B cell (primary cell): Measurements from ENCODE around the gene CRIM1. TPM values are rescaled to one million over a fixed set of nuclear protein-coding genes. Genes with fewer than 3 reads are reported as not detected.

ENCODE experiments used
- ATAC-seq: fragments of 200-7000 bp; cut with Tn5 transposase; one replicate; pipeline ENCODE4 v1.10.0; 2021; ENCODE audit warnings: low read depth, mild to moderate bottlenecking, moderate number of reproducible peaks, moderate library complexity
- CTCF ChIA-PET: fragments of 350-600 bp; sonication (Branson Sonifier 250); formaldehyde crosslinking; loops from one replicate; lab custom pipeline; 2021; ENCODE audit warnings: antibody characterized with exemption, inconsistent platforms; lab: Charles Lee
- POLR2A ChIA-PET: fragments of 350-600 bp; sonication (Branson Sonifier 250); formaldehyde crosslinking; loops from one replicate; lab custom pipeline; 2021; ENCODE audit warnings: antibody characterized with exemption; lab: Charles Lee
- DNase-seq: peaks from one replicate; pipeline ENCODE4 v3.0.0; 2013
- H2AFZ ChIP-seq: 2 replicates; pipeline ENCODE4 v1.6.1; 2012; ENCODE audit warnings: mild to moderate bottlenecking, low read depth, low read length; ENCODE audit not compliant: insufficient read depth, poor library complexity, severe bottlenecking
- H3K27ac ChIP-seq, 2 donors: 1 replicate in 1 of 2; 2 replicates in 1 of 2; pipeline ENCODE4 v1.5.1; 2012 to 2013; ENCODE audit warnings: low read length in 2 of 2, mild to moderate bottlenecking in 2 of 2, moderate library complexity in 1 of 2
- H3K27me3 ChIP-seq, 4 experiments: fragments of 200-600 bp in 1 of 4; sonication (generic) in 1 of 4; replicated peaks in 1 of 4; 1 replicate in 2 of 4; 2 replicates in 2 of 4; pipeline versions ENCODE4 v1.6.1 to v1.7.0; 2013 to 2016; ENCODE audit warnings: low read length in 3 of 4, mild to moderate bottlenecking in 2 of 4, mixed read lengths in 1 of 4, moderate library complexity in 1 of 4; ENCODE audit not compliant: insufficient read depth in 4 of 4, control insufficient read depth in 3 of 4; ENCODE audit errors: control extremely low read depth in 1 of 4
- H3K36me3 ChIP-seq, 2 experiments: replicated peaks in 1 of 2; 1 replicate in 1 of 2; 2 replicates in 1 of 2; pipeline versions ENCODE4 v1.6.1 to v1.7.1; 2013; ENCODE audit warnings: low read length in 1 of 2; ENCODE audit not compliant: insufficient read depth in 2 of 2, control insufficient read depth in 1 of 2; ENCODE audit errors: control extremely low read depth in 1 of 2, extremely low read depth in 1 of 2
- H3K4me1 ChIP-seq, 2 donors: fragments of 200-600 bp in 1 of 2; sonication (generic) in 1 of 2; 1 replicate in 1 of 2; 2 replicates in 1 of 2; pipeline versions ENCODE4 v1.5.1 to v1.6.1; 2013 to 2017; ENCODE audit warnings: low read length in 2 of 2; ENCODE audit not compliant: control insufficient read depth in 2 of 2, insufficient read depth in 2 of 2
- H3K4me2 ChIP-seq: replicated peaks from 2 replicates; pipeline ENCODE3; 2012; ENCODE audit warnings: mild to moderate bottlenecking, low read depth, low read length; ENCODE audit not compliant: poor library complexity, severe bottlenecking
- H3K4me3 ChIP-seq, 5 experiments: fragments of 200-600 bp in 1 of 5; sonication (generic) in 1 of 5; 1 replicate in 3 of 5; 2 replicates in 2 of 5; pipeline versions ENCODE4 v1.5.1 to v1.7.0; 2011 to 2016; ENCODE audit warnings: low read length in 4 of 5, mild to moderate bottlenecking in 4 of 5, low read depth in 2 of 5, control low read depth in 1 of 5, moderate library complexity in 1 of 5; ENCODE audit not compliant: insufficient read depth in 1 of 5; ENCODE audit errors: control extremely low read depth in 1 of 5, extremely low read depth in 1 of 5
- H3K79me2 ChIP-seq: fragments of 200-600 bp; sonication (generic); one replicate; pipeline ENCODE4 v1.6.0; 2016; ENCODE audit warnings: low read length; ENCODE audit not compliant: control insufficient read depth, insufficient read depth
- H3K9ac ChIP-seq: fragments of 200-600 bp; sonication (generic); 2 replicates; pipeline ENCODE4 v1.6.1; 2017; ENCODE audit warnings: mild to moderate bottlenecking, low read length, moderate library complexity
- H3K9me3 ChIP-seq, 3 donors: one replicate each; pipeline versions ENCODE4 v1.6.1 to v1.7.1; 2013; ENCODE audit warnings: low read length in 2 of 3; ENCODE audit not compliant: control insufficient read depth in 2 of 3, insufficient read depth in 1 of 3; ENCODE audit errors: control extremely low read depth in 1 of 3
- H4K20me1 ChIP-seq: 2 replicates; pipeline ENCODE4 v1.6.0; 2012; ENCODE audit warnings: mild to moderate bottlenecking, low read length; ENCODE audit not compliant: insufficient read depth, control insufficient read depth, poor library complexity, severe bottlenecking
- H3K27ac Mint-ChIP-seq: one replicate; pipeline ENCODE4 v1.8.0; 2021; ENCODE audit warnings: mixed read lengths
- H3K27me3 Mint-ChIP-seq: one replicate; pipeline ENCODE4 v1.8.0; 2021; ENCODE audit warnings: mixed read lengths
- H3K4me1 Mint-ChIP-seq: one replicate; pipeline ENCODE4 v1.8.0; 2021; ENCODE audit warnings: mixed read lengths
- H3K4me3 Mint-ChIP-seq: one replicate; pipeline ENCODE4 v1.8.0; 2021; ENCODE audit warnings: mixed read lengths
- H3K9me3 Mint-ChIP-seq: one replicate; pipeline ENCODE4 v1.8.0; 2022; ENCODE audit warnings: mixed read lengths; ENCODE audit not compliant: insufficient read depth
- EZH2 ChIP-seq: IDR thresholded peaks from 2 replicates; pipeline ENCODE4 v1.6.1; 2012; ENCODE audit warnings: borderline replicate concordance, low read depth, mild to moderate bottlenecking, moderate library complexity, low read length; ENCODE audit not compliant: insufficient read depth, poor library complexity, severe bottlenecking
- WGBS: methylation state at CpG from one replicate; pipeline ENCODE4 v1.1.5; 2013; ENCODE audit warnings: missing lambda C conversion rate; ENCODE audit not compliant: insufficient coverage; 5-methylcytosine and 5-hydroxymethylcytosine counted together
- intact Hi-C: fragments of 100-400 bp; cut with micrococcal nuclease; formaldehyde crosslinking; loops from one replicate; pipeline ENCODE4 v1.10.0; 2022
- polyA plus RNA-seq: library from polyadenylated mRNA; depleted of rRNA; stranded (reverse); fragments of >200 nt; gene quantifications from 2 replicates; pipeline ENCODE4 v1.2.3, GENCODE V29; 2012
- total RNA-seq, 2 donors: library from RNA; stranded (reverse); fragments of 120-200 nt in 1 of 2; gene quantifications; 1 replicate in 1 of 2; 2 replicates in 1 of 2; pipeline versions ENCODE4 v1.2.3 to v1.2.4, GENCODE V29; 2013 to 2022
- TF ChIP-seq, protein P1 (sequence below): fragments of 200-600 bp; IDR thresholded peaks from one replicate; pipeline ENCODE4 v1.8.0; 2022; ENCODE audit warnings: antibody characterized with exemption, mild to moderate bottlenecking

Gene CRIM1
- total and polyA plus RNA-seq, 2 donors (not counting 1 experiment from before 2014, with no cell fraction given): 1.3 to 5.0 TPM

DNA sequence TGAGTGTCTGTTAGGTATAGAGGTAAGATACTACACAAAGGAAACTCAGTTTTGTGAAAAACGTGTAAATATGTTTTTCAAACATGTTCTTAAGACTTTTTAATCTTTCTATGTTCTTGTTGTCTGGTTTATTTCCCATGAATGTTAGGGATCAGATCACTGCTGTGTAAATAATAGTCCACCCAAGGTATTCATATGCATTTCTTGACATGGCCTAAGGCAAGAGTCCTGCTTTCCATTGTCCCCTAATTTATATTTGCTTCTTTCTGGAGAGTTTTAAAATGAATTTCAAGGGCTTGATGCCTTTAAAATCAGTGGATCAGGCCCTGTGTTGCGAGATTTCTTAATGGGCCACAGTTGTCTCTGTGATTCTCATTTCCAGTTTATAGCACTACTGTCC lies 28.9 kb downstream of the CRIM1 start:
- ChIA-PET POLR2A (no interaction called here), CTCF (no interaction called here)
- Mint-ChIP-seq H3K4me1 (no peaks in the 10 kb centered on the region), H3K27me3 (peaks cover 9% of the 10 kb centered on the region), H3K9me3 (no peaks in the 10 kb centered on the region), H3K4me3 (no peak overlapping the region), H3K27ac (no peak overlapping the region)
- peaks cover 0 to 11% of the 10 kb centered on the region in 2 donors for H3K4me1 ChIP-seq
- H3K36me3 ChIP-seq: no peaks in the 10 kb centered on the region
- no peaks in the 10 kb centered on the region for H4K20me1 ChIP-seq
- ATAC-seq: no peak
- no peak overlapping the region for H3K4me2 ChIP-seq
- H3K9ac ChIP-seq: no peak overlapping the region
- H3K4me3 ChIP-seq: no peak overlapping the region
- no peak overlapping the region for H2AFZ ChIP-seq
- intact Hi-C loops: no loop called here
- no peaks in the 10 kb centered on the region for H3K79me2 ChIP-seq
- H3K27me3 ChIP-seq: no peaks in the 10 kb centered on the region
- H3K27ac ChIP-seq: no peak overlapping the region
- no peaks in the 10 kb centered on the region for H3K9me3 ChIP-seq
- no CpG with 5 or more reads among the region's 2 CpGs for WGBS
- no peak for TF ChIP-seq EZH2
- TF ChIP-seq, protein P1, sequence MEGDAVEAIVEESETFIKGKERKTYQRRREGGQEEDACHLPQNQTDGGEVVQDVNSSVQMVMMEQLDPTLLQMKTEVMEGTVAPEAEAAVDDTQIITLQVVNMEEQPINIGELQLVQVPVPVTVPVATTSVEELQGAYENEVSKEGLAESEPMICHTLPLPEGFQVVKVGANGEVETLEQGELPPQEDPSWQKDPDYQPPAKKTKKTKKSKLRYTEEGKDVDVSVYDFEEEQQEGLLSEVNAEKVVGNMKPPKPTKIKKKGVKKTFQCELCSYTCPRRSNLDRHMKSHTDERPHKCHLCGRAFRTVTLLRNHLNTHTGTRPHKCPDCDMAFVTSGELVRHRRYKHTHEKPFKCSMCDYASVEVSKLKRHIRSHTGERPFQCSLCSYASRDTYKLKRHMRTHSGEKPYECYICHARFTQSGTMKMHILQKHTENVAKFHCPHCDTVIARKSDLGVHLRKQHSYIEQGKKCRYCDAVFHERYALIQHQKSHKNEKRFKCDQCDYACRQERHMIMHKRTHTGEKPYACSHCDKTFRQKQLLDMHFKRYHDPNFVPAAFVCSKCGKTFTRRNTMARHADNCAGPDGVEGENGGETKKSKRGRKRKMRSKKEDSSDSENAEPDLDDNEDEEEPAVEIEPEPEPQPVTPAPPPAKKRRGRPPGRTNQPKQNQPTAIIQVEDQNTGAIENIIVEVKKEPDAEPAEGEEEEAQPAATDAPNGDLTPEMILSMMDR: no peak
- DNase-seq: no peak

DNA sequence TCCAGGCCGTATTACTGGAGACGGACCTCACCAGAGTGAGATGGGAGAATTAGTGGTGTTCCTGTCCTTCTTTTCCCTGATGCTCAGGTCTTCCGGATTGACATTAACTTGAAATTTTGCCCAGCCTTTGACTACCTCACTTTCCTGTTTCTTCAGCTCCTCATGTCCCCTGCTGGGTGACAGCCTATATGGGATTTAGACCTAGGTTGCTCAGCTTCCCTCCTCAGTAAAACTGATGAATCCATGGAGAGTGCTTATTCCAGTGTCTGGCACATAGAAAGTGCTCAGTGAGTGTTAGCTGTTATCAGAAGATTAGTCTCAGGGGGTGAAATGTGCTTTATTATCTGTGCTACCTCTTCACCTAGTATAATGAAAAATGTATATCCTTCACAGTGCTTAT lies 30.0 kb downstream of the CRIM1 start:
- no peak for TF ChIP-seq EZH2
- TF ChIP-seq, protein P1: no peak
- no peak overlapping the region for H3K9ac ChIP-seq
- no peaks in the 10 kb centered on the region for H3K27me3 ChIP-seq
- ATAC-seq (no peak), DNase-seq (no peak)
- H3K79me2 ChIP-seq: no peaks in the 10 kb centered on the region
- ChIA-PET POLR2A (no interaction called here), CTCF (no interaction called here)
- H4K20me1 ChIP-seq: no peaks in the 10 kb centered on the region
- H3K9me3 ChIP-seq: no peaks in the 10 kb centered on the region
- H3K4me2 ChIP-seq: no peak overlapping the region
- H3K36me3 ChIP-seq: no peaks in the 10 kb centered on the region
- Mint-ChIP-seq H3K4me3 (no peak overlapping the region), H3K27me3 (peaks cover 15% of the 10 kb centered on the region), H3K27ac (no peak overlapping the region), H3K4me1 (no peaks in the 10 kb centered on the region), H3K9me3 (no peaks in the 10 kb centered on the region)
- H3K4me1 ChIP-seq: peaks cover 0 to 8% of the 10 kb centered on the region in 2 donors
- no peak overlapping the region for H3K4me3 ChIP-seq
- no peak overlapping the region for H2AFZ ChIP-seq
- 100% methylated on average over 2 of the region's 3 CpGs for WGBS
- H3K27ac ChIP-seq: no peak overlapping the region
- intact Hi-C loops: no loop called here
